HEK293T (cell line): ENCODE results near the gene PLCB1.

Experiments
- ARNT ChIP-seq: fragments of 450-650 bp; IDR thresholded peaks from 2 replicates; pipeline ENCODE4 v1.6.1; 2017; ENCODE audit warnings: mild to moderate bottlenecking
- BHLHE40 ChIP-seq: fragments of 450-650 bp; IDR thresholded peaks from 2 replicates; pipeline ENCODE4 v1.6.1; 2016; ENCODE audit warnings: mild to moderate bottlenecking, moderate library complexity, borderline replicate concordance
- ELF4 ChIP-seq: fragments of 450-650 bp; IDR thresholded peaks from 2 replicates; pipeline ENCODE4 v1.6.1; 2017; ENCODE audit warnings: antibody characterized with exemption
- FOXA1 ChIP-seq: fragments of 450-650 bp; IDR thresholded peaks from 2 replicates; pipeline ENCODE4 v1.6.1; 2016; ENCODE audit warnings: mild to moderate bottlenecking
- FOXM1 ChIP-seq: fragments of 450-650 bp; IDR thresholded peaks from 2 replicates; pipeline ENCODE4 v1.6.1; 2017; ENCODE audit warnings: mild to moderate bottlenecking, borderline replicate concordance
- HDGF ChIP-seq: fragments of 450-650 bp; IDR thresholded peaks from 2 replicates; pipeline ENCODE4 v1.6.1; 2017; ENCODE audit warnings: antibody characterized with exemption, borderline replicate concordance
- L3MBTL2 ChIP-seq: fragments of 450-650 bp; conservative IDR thresholded peaks from 2 replicates; pipeline ENCODE4 v1.6.1; 2016; ENCODE audit warnings: mild to moderate bottlenecking
- NFRKB ChIP-seq: fragments of 450-650 bp; IDR thresholded peaks from 2 replicates; pipeline ENCODE4 v1.6.1; 2016; ENCODE audit warnings: mild to moderate bottlenecking, moderate library complexity
- SP1 ChIP-seq: fragments of 450-650 bp; IDR thresholded peaks from 2 replicates; pipeline ENCODE4 v1.6.1; 2017
- SUZ12 ChIP-seq: fragments of 450-650 bp; IDR thresholded peaks from 2 replicates; pipeline ENCODE4 v1.6.1; 2016; ENCODE audit warnings: mild to moderate bottlenecking
- TARDBP ChIP-seq: fragments of 450-650 bp; IDR thresholded peaks from 2 replicates; pipeline ENCODE4 v1.6.1; 2016

DNA sequence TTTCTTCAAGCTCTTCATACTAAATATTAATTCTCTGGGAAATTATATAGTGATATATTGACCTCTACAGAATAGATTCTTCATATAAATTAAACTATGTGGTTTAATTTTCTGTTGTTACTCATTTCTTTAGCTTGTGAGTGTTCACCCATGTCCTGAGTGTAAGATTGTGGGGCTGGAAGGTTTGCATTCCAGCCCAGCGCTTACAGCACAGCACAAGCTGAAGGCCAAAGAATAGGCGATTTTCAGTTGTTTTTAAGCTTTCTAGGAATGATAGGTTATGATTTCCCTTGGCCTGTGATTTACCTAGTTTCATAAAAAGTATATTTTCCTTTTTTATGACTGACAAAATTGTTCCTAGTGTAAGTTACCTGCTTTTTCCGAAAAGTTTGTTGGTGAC lies 194.1 kb downstream of the PLCB1 start:
- TF ChIP-seq ELF4 (no peak), BHLHE40 (no peak), TARDBP (no peak), NFRKB (no peak), L3MBTL2 (no peak), SP1 (no peak), HDGF (no peak), SUZ12 (no peak), FOXM1 (no peak), ARNT (no peak), FOXA1 (no peak)
